Measurements from ENCODE around the gene THSD1. TPM values are rescaled to one million over a fixed set of nuclear protein-coding genes. Genes with fewer than 3 reads are reported as not detected.

The THSD1 gene
- total and polyA plus RNA-seq, 9 of the 15 experiments (the other 6 are each of a cell fraction or from before 2014, with no cell fraction given) = 0.01 to 0.11 (median 0.04) TPM; not detected in 2

DNA sequence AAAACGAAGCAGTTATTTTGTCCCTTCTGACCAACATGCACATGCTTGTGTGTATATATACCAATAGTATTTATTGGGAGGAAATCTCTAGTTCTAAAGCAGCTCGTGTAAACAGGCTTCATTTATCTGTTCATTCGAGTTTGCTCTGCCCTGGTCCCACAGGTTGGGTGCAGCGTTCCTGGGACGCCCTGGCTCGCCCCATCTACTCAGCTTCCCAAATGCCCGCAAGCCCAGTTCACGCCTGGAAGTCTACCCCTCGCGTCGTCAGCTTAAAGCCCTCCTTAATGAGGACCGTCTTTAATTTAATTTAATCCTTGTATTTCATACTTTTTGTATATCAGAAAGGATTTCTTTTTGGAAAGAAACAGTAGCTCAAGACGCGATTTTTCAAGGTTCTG is 604 bp downstream of the THSD1 start:
- H2AFZ ChIP-seq (ENCODE audit: low read depth, low read length) = no peak overlapping the region

More for the DNA sequence above, 604 bp downstream of the THSD1 start:
- H3K9me3 ChIP-seq (replicated peaks; ENCODE audit: control insufficient read depth, insufficient read depth, low read depth, low read length) = no peaks in the 10 kb centered on the region
- no peak overlapping the region for H3K27ac ChIP-seq (ENCODE audit: extremely low read depth, low read depth, low read length)
- BruUV-seq (replicated peaks) = no TSS peak
- no peak for FAIRE-seq
- in situ Hi-C loops (cut with MboI) (no loop called here), intact Hi-C loops (cut with micrococcal nuclease) (no loop called here)
- WGBS (ENCODE audit: insufficient coverage, low coverage, missing lambda C conversion rate) = 41% methylated on average over 8 of the region's 14 CpGs
- no peak overlapping the region for H3K4me2 ChIP-seq (ENCODE audit: insufficient read depth, low read length)
- no peak overlapping the region for H3K4me3 ChIP-seq
- no peaks in the 10 kb centered on the region for H3K79me2 ChIP-seq (ENCODE audit: control insufficient read depth, insufficient read depth, low read length)
- H4K20me1 ChIP-seq (replicated peaks; ENCODE audit: control insufficient read depth, insufficient read depth, low read length) = no peaks in the 10 kb centered on the region
- no peaks in the 10 kb centered on the region; a peak in 1 of 5 replicates for H3K27me3 ChIP-seq (ENCODE audit: control insufficient read depth in 2 of 2, insufficient read depth in 2 of 2, low read length in 2 of 2)
- H3K4me1 ChIP-seq (replicated peaks in 1 of 2; ENCODE audit: control insufficient read depth in 2 of 2, insufficient read depth in 2 of 2, low read length in 2 of 2) = no peaks in the 10 kb centered on the region
- CTCF ChIA-PET (ENCODE audit: low intra/inter-chr PET ratio) = no interaction called here
- H3K36me3 ChIP-seq (ENCODE audit: control insufficient read depth, insufficient read depth, low read length) = no peaks in the 10 kb centered on the region
- no peak for DNase-seq (ENCODE audit: extremely low read depth in 1 of 4, low spot score in 3 of 4)
- ATAC-seq = no peak
- TF ChIP-seq TCF7L2 (IDR thresholded peaks at IDR 0.05; ENCODE audit: low read depth, low read length) (no peak), ZNF408 (CRISPR knock-in tag; IDR thresholded peaks at IDR 0.05; ENCODE audit: low read depth) (no peak), ADNP (tag; IDR thresholded peaks at IDR 0.05) (no peak), HDAC3 (IDR thresholded peaks at IDR 0.05; ENCODE audit: borderline replicate concordance, partially characterized antibody) (no peak), FOXM1 (IDR thresholded peaks at IDR 0.05; ENCODE audit: low read depth) (no peak), FOXM1 (CRISPR knock-in tag; IDR thresholded peaks at IDR 0.05; ENCODE audit: low read depth) (no peak), ZBTB7A (IDR thresholded peaks at IDR 0.05; ENCODE audit: borderline replicate concordance, control insufficient read depth, low read depth, low read length) (no peak), RAD51 (IDR thresholded peaks at IDR 0.05; ENCODE audit: borderline replicate concordance, low read depth) (no peak), KDM1A (IDR thresholded peaks at IDR 0.05) (no peak)
- TF ChIP-seq, protein P1, sequence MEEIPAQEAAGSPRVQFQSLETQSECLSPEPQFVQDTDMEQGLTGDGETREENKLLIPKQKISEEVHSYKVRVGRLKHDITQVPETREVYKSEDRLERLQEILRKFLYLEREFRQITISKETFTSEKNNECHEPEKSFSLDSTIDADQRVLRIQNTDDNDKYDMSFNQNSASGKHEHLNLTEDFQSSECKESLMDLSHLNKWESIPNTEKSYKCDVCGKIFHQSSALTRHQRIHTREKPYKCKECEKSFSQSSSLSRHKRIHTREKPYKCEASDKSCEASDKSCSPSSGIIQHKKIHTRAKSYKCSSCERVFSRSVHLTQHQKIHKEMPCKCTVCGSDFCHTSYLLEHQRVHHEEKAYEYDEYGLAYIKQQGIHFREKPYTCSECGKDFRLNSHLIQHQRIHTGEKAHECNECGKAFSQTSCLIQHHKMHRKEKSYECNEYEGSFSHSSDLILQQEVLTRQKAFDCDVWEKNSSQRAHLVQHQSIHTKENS (CRISPR knock-in tag; IDR thresholded peaks at IDR 0.05) = no peak
- TF ChIP-seq, protein P2, sequence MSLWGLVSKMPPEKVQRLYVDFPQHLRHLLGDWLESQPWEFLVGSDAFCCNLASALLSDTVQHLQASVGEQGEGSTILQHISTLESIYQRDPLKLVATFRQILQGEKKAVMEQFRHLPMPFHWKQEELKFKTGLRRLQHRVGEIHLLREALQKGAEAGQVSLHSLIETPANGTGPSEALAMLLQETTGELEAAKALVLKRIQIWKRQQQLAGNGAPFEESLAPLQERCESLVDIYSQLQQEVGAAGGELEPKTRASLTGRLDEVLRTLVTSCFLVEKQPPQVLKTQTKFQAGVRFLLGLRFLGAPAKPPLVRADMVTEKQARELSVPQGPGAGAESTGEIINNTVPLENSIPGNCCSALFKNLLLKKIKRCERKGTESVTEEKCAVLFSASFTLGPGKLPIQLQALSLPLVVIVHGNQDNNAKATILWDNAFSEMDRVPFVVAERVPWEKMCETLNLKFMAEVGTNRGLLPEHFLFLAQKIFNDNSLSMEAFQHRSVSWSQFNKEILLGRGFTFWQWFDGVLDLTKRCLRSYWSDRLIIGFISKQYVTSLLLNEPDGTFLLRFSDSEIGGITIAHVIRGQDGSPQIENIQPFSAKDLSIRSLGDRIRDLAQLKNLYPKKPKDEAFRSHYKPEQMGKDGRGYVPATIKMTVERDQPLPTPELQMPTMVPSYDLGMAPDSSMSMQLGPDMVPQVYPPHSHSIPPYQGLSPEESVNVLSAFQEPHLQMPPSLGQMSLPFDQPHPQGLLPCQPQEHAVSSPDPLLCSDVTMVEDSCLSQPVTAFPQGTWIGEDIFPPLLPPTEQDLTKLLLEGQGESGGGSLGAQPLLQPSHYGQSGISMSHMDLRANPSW (CRISPR knock-in tag; IDR thresholded peaks at IDR 0.05) = no peak
- TF ChIP-seq, protein P3, sequence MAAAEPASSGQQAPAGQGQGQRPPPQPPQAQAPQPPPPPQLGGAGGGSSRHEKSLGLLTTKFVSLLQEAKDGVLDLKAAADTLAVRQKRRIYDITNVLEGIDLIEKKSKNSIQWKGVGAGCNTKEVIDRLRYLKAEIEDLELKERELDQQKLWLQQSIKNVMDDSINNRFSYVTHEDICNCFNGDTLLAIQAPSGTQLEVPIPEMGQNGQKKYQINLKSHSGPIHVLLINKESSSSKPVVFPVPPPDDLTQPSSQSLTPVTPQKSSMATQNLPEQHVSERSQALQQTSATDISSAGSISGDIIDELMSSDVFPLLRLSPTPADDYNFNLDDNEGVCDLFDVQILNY (CRISPR knock-in tag; IDR thresholded peaks at IDR 0.05) = no peak
- TF ChIP-seq, protein P4, sequence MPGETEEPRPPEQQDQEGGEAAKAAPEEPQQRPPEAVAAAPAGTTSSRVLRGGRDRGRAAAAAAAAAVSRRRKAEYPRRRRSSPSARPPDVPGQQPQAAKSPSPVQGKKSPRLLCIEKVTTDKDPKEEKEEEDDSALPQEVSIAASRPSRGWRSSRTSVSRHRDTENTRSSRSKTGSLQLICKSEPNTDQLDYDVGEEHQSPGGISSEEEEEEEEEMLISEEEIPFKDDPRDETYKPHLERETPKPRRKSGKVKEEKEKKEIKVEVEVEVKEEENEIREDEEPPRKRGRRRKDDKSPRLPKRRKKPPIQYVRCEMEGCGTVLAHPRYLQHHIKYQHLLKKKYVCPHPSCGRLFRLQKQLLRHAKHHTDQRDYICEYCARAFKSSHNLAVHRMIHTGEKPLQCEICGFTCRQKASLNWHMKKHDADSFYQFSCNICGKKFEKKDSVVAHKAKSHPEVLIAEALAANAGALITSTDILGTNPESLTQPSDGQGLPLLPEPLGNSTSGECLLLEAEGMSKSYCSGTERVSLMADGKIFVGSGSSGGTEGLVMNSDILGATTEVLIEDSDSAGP (CRISPR knock-in tag; IDR thresholded peaks at IDR 0.05) = no peak
- no peak overlapping the region for H3K9ac ChIP-seq (ENCODE audit: insufficient read depth in 1 of 2, low read depth in 2 of 2, low read length in 2 of 2)
- no peaks in the 10 kb centered on the region for H3K9me1 ChIP-seq (ENCODE audit: control insufficient read depth, insufficient read depth, low read length)
- POLR2A ChIA-PET = interaction anchor here (0.7 kb wide), 1 partner anchor 36 kb away, joined by 3 read pairs; no protein-coding TSS in a partner anchor

Measured in K562 (cell line).